Measurements from ENCODE around the gene CATSPERE.

CATSPERE gene

GRCh38 chr1:244445320-244446181, 15.5 kb upstream of the CATSPERE start:
- no peak overlapping the region for H3K18ac ChIP-seq (ENCODE audit: low read length)
- no peak overlapping the region for H2BK5ac ChIP-seq (ENCODE audit: low read length)
- H2AFZ ChIP-seq (ENCODE audit: low read length), result no peak overlapping the region
- no peak overlapping the region for H3K4me2 ChIP-seq (ENCODE audit: insufficient read depth, low read length, poor library complexity, severe bottlenecking)
- H2BK12ac ChIP-seq (ENCODE audit: low read length), result no peak overlapping the region
- no peak overlapping the region for H2AK5ac ChIP-seq (ENCODE audit: low read depth, low read length)
- no peak overlapping the region for H3K9ac ChIP-seq (ENCODE audit: low read depth, low read length, poor library complexity)
- no peak overlapping the region for H4K8ac ChIP-seq (ENCODE audit: low read depth, low read length)
- H3K9me3 ChIP-seq (replicated peaks in 1 of 2; ENCODE audit: control insufficient read depth in 2 of 2, insufficient read depth in 1 of 2, low read depth in 1 of 2, low read length in 2 of 2), result peaks cover 0 to 4% of the 10 kb centered on the region in 2 donors
- H3K27me3 ChIP-seq (ENCODE audit: control insufficient read depth in 3 of 3, insufficient read depth in 3 of 3, low read depth in 1 of 3, low read length in 3 of 3), result no peaks in the 10 kb centered on the region
- H3K4ac ChIP-seq (ENCODE audit: low read length), result no peak overlapping the region
- H3K4me1 ChIP-seq (ENCODE audit: control insufficient read depth in 2 of 2, insufficient read depth in 1 of 2, low read depth in 1 of 2, low read length in 2 of 2), result peaks cover 9 to 22% of the 10 kb centered on the region in 2 donors
- no peak overlapping the region for H4K91ac ChIP-seq (ENCODE audit: low read depth, low read length, poor library complexity)
- DNase-seq (ENCODE audit: low spot score), result no peak
- no peak overlapping the region for H3K27ac ChIP-seq (replicated peaks; ENCODE audit: low read length)
- no peak overlapping the region for H3K14ac ChIP-seq (ENCODE audit: low read length)
- H3K36me3 ChIP-seq (replicated peaks in 1 of 2; ENCODE audit: control insufficient read depth in 2 of 2, insufficient read depth in 2 of 2, low read length in 2 of 2), result peaks cover 0 to 11% of the 10 kb centered on the region in 2 donors
- no peaks in the 10 kb centered on the region for H3K79me1 ChIP-seq (ENCODE audit: low read depth, low read length)
- no peak overlapping the region for H2BK15ac ChIP-seq (ENCODE audit: low read length)
- no peak overlapping the region for H3K23ac ChIP-seq (ENCODE audit: low read depth, low read length, poor library complexity)
- H2BK120ac ChIP-seq (ENCODE audit: low read depth, low read length), result no peak overlapping the region
- no peak overlapping the region for H3K4me3 ChIP-seq (ENCODE audit: low read length in 2 of 2)
- WGBS, 2 donors (ENCODE audit: extremely low coverage in 2 of 2, insufficient read length in 2 of 2, insufficient replicate concordance in 1 of 2), result no CpG with 5 or more reads among the region's 2 CpGs

- Histone ChIP-seq H3K9ac (ENCODE audit: low read depth, low read length, poor library complexity) (no peak overlapping the region), H3K4me2 (ENCODE audit: insufficient read depth, low read length, poor library complexity, severe bottlenecking) (no peak overlapping the region), H3K18ac (ENCODE audit: low read length) (no peak overlapping the region), H2AK5ac (ENCODE audit: low read depth, low read length) (no peak overlapping the region), H3K4me3 (ENCODE audit: low read length in 2 of 2) (no peak overlapping the region), H3K36me3 (replicated peaks in 1 of 2; ENCODE audit: control insufficient read depth in 2 of 2, insufficient read depth in 2 of 2, low read length in 2 of 2) (peaks cover 0 to 11% of the 10 kb centered on the region in 2 donors), H4K91ac (ENCODE audit: low read depth, low read length, poor library complexity) (no peak overlapping the region), H3K4me1 (ENCODE audit: control insufficient read depth in 2 of 2, insufficient read depth in 1 of 2, low read depth in 1 of 2, low read length in 2 of 2) (peaks cover 9 to 22% of the 10 kb centered on the region in 2 donors), H2BK12ac (ENCODE audit: low read length) (no peak overlapping the region), H3K14ac (ENCODE audit: low read length) (no peak overlapping the region), H4K8ac (ENCODE audit: low read depth, low read length) (no peak overlapping the region), H2BK5ac (ENCODE audit: low read length) (no peak overlapping the region), H2AFZ (ENCODE audit: low read length) (no peak overlapping the region), H3K23ac (ENCODE audit: low read depth, low read length, poor library complexity) (no peak overlapping the region), H3K79me1 (ENCODE audit: low read depth, low read length) (peaks cover 3% of the 10 kb centered on the region), H3K27me3 (ENCODE audit: control insufficient read depth in 3 of 3, insufficient read depth in 3 of 3, low read depth in 1 of 3, low read length in 3 of 3) (no peaks in the 10 kb centered on the region), H2BK15ac (ENCODE audit: low read length) (no peak overlapping the region), H3K27ac (replicated peaks; ENCODE audit: low read length) (peak overlapping the region; percentile 35), H3K9me3 (replicated peaks in 1 of 2; ENCODE audit: control insufficient read depth in 2 of 2, insufficient read depth in 1 of 2, low read depth in 1 of 2, low read length in 2 of 2) (peaks cover 0 to 4% of the 10 kb centered on the region in 2 donors), H3K4ac (ENCODE audit: low read length) (no peak overlapping the region), H2BK120ac (ENCODE audit: low read depth, low read length) (no peak overlapping the region)
- no CpG with 5 or more reads among the region's 1 CpG for WGBS, 2 donors (ENCODE audit: extremely low coverage in 2 of 2, insufficient read length in 2 of 2, insufficient replicate concordance in 1 of 2)
- DNase-seq (ENCODE audit: low spot score), result no peak
These were observed 14.0 kb upstream of the CATSPERE start for GRCh38 chr1:244447024-244447423.

GRCh38 chr1:244447552-244447951, 13.5 kb upstream of the CATSPERE start:
- no peak overlapping the region for H3K4me3 ChIP-seq (ENCODE audit: low read length in 2 of 2)
- no CpG with 5 or more reads among the region's 2 CpGs for WGBS, 2 donors (ENCODE audit: extremely low coverage in 2 of 2, insufficient read length in 2 of 2, insufficient replicate concordance in 1 of 2)
- no peak for DNase-seq (ENCODE audit: low spot score)

GRCh38 chr1:244448279-244449036, 12.6 kb upstream of the CATSPERE start:
- Histone ChIP-seq H3K23ac (ENCODE audit: low read depth, low read length, poor library complexity) (no peak overlapping the region), H2BK12ac (ENCODE audit: low read length) (no peak overlapping the region), H3K9me3 (replicated peaks in 1 of 2; ENCODE audit: control insufficient read depth in 2 of 2, insufficient read depth in 1 of 2, low read depth in 1 of 2, low read length in 2 of 2) (peaks cover 0 to 9% of the 10 kb centered on the region in 2 donors), H3K79me1 (ENCODE audit: low read depth, low read length) (peaks cover 3% of the 10 kb centered on the region), H3K4me3 (ENCODE audit: low read length in 2 of 2) (no peak overlapping the region), H3K27me3 (ENCODE audit: control insufficient read depth in 3 of 3, insufficient read depth in 3 of 3, low read depth in 1 of 3, low read length in 3 of 3) (no peaks in the 10 kb centered on the region), H3K27ac (replicated peaks; ENCODE audit: low read length) (no peak overlapping the region), H3K9ac (ENCODE audit: low read depth, low read length, poor library complexity) (no peak overlapping the region), H4K8ac (ENCODE audit: low read depth, low read length) (no peak overlapping the region), H2AK5ac (ENCODE audit: low read depth, low read length) (no peak overlapping the region), H3K36me3 (replicated peaks in 1 of 2; ENCODE audit: control insufficient read depth in 2 of 2, insufficient read depth in 2 of 2, low read length in 2 of 2) (peaks cover 0 to 10% of the 10 kb centered on the region in 2 donors), H2BK120ac (ENCODE audit: low read depth, low read length) (no peak overlapping the region), H2BK5ac (ENCODE audit: low read length) (no peak overlapping the region), H2AFZ (ENCODE audit: low read length) (no peak overlapping the region), H4K91ac (ENCODE audit: low read depth, low read length, poor library complexity) (no peak overlapping the region), H3K18ac (ENCODE audit: low read length) (no peak overlapping the region), H3K4me2 (ENCODE audit: insufficient read depth, low read length, poor library complexity, severe bottlenecking) (no peak overlapping the region), H3K14ac (ENCODE audit: low read length) (no peak overlapping the region), H3K4ac (ENCODE audit: low read length) (no peak overlapping the region), H2BK15ac (ENCODE audit: low read length) (no peak overlapping the region), H3K4me1 (ENCODE audit: control insufficient read depth in 2 of 2, insufficient read depth in 1 of 2, low read depth in 1 of 2, low read length in 2 of 2) (peaks cover 9 to 22% of the 10 kb centered on the region in 2 donors)
- no CpG with 5 or more reads among the region's 5 CpGs for WGBS, 2 donors (ENCODE audit: extremely low coverage in 2 of 2, insufficient read length in 2 of 2, insufficient replicate concordance in 1 of 2)
- DNase-seq (ENCODE audit: low spot score), result no peak

More at GRCh38 chr1:244447552-244447951, 13.5 kb upstream of the CATSPERE start:
- Histone ChIP-seq H2BK12ac (ENCODE audit: low read length) (no peak overlapping the region), H2BK5ac (ENCODE audit: low read length) (no peak overlapping the region), H3K9me3 (replicated peaks in 1 of 2; ENCODE audit: control insufficient read depth in 2 of 2, insufficient read depth in 1 of 2, low read depth in 1 of 2, low read length in 2 of 2) (peaks cover 0 to 4% of the 10 kb centered on the region in 2 donors), H3K23ac (ENCODE audit: low read depth, low read length, poor library complexity) (no peak overlapping the region), H3K9ac (ENCODE audit: low read depth, low read length, poor library complexity) (no peak overlapping the region), H3K4me2 (ENCODE audit: insufficient read depth, low read length, poor library complexity, severe bottlenecking) (no peak overlapping the region), H3K18ac (ENCODE audit: low read length) (no peak overlapping the region), H2BK15ac (ENCODE audit: low read length) (no peak overlapping the region), H3K4ac (ENCODE audit: low read length) (no peak overlapping the region), H3K4me1 (ENCODE audit: control insufficient read depth in 2 of 2, insufficient read depth in 1 of 2, low read depth in 1 of 2, low read length in 2 of 2) (peaks cover 9 to 22% of the 10 kb centered on the region in 2 donors), H2BK120ac (ENCODE audit: low read depth, low read length) (no peak overlapping the region), H4K8ac (ENCODE audit: low read depth, low read length) (no peak overlapping the region), H3K27me3 (ENCODE audit: control insufficient read depth in 3 of 3, insufficient read depth in 3 of 3, low read depth in 1 of 3, low read length in 3 of 3) (no peaks in the 10 kb centered on the region), H3K14ac (ENCODE audit: low read length) (no peak overlapping the region), H2AFZ (ENCODE audit: low read length) (no peak overlapping the region), H2AK5ac (ENCODE audit: low read depth, low read length) (no peak overlapping the region), H4K91ac (ENCODE audit: low read depth, low read length, poor library complexity) (no peak overlapping the region), H3K27ac (replicated peaks; ENCODE audit: low read length) (no peak overlapping the region), H3K36me3 (replicated peaks in 1 of 2; ENCODE audit: control insufficient read depth in 2 of 2, insufficient read depth in 2 of 2, low read length in 2 of 2) (peaks cover 0 to 11% of the 10 kb centered on the region in 2 donors), H3K79me1 (ENCODE audit: low read depth, low read length) (peaks cover 3% of the 10 kb centered on the region)
